HL-60 (cell line): ENCODE measurements around the gene HINT1.

Experiments used
- GABPA ChIP-seq: IDR thresholded peaks from 2 replicates; pipeline ENCODE4 v1.6.1; 2012; ENCODE audit warnings: low read depth
- POLR2AphosphoS5 ChIP-seq: IDR thresholded peaks from 2 replicates; pipeline ENCODE4 v1.6.1; 2012; ENCODE audit warnings: low read depth
- TF ChIP-seq, protein P1 (sequence below): IDR thresholded peaks from one replicate; pipeline ENCODE4 v1.5.1; 2011; ENCODE audit warnings: low read length, control low read depth, inconsistent platforms; ENCODE audit not compliant: insufficient read depth
- TF ChIP-seq, protein P2 (sequence below): IDR thresholded peaks from 2 replicates; pipeline ENCODE4 v1.6.1; 2012; ENCODE audit warnings: low read depth; ENCODE audit not compliant: insufficient replicate concordance

DNA sequence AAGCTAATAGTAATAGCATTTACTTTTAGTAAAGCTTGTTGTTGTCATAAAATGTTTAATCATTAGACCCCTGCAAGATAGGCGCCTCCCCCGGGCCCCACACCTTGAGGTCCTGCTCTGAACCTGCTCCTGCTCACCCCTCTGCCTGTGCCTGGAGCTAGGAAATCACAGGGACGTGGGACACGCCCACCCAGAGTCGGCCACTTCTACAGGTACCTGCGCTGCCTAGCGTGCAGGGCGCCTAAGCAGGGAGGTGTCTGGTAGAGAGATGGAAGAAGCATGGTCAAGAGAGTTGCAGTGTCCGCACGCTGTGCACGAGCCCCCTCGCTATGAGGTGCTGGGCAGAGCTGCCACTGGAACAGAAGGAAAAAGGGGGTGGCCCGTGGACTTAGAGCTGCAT lies 52.6 kb downstream of the HINT1 start:
- TF ChIP-seq, protein P1, sequence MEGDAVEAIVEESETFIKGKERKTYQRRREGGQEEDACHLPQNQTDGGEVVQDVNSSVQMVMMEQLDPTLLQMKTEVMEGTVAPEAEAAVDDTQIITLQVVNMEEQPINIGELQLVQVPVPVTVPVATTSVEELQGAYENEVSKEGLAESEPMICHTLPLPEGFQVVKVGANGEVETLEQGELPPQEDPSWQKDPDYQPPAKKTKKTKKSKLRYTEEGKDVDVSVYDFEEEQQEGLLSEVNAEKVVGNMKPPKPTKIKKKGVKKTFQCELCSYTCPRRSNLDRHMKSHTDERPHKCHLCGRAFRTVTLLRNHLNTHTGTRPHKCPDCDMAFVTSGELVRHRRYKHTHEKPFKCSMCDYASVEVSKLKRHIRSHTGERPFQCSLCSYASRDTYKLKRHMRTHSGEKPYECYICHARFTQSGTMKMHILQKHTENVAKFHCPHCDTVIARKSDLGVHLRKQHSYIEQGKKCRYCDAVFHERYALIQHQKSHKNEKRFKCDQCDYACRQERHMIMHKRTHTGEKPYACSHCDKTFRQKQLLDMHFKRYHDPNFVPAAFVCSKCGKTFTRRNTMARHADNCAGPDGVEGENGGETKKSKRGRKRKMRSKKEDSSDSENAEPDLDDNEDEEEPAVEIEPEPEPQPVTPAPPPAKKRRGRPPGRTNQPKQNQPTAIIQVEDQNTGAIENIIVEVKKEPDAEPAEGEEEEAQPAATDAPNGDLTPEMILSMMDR, result no peak
- TF ChIP-seq, protein P2, sequence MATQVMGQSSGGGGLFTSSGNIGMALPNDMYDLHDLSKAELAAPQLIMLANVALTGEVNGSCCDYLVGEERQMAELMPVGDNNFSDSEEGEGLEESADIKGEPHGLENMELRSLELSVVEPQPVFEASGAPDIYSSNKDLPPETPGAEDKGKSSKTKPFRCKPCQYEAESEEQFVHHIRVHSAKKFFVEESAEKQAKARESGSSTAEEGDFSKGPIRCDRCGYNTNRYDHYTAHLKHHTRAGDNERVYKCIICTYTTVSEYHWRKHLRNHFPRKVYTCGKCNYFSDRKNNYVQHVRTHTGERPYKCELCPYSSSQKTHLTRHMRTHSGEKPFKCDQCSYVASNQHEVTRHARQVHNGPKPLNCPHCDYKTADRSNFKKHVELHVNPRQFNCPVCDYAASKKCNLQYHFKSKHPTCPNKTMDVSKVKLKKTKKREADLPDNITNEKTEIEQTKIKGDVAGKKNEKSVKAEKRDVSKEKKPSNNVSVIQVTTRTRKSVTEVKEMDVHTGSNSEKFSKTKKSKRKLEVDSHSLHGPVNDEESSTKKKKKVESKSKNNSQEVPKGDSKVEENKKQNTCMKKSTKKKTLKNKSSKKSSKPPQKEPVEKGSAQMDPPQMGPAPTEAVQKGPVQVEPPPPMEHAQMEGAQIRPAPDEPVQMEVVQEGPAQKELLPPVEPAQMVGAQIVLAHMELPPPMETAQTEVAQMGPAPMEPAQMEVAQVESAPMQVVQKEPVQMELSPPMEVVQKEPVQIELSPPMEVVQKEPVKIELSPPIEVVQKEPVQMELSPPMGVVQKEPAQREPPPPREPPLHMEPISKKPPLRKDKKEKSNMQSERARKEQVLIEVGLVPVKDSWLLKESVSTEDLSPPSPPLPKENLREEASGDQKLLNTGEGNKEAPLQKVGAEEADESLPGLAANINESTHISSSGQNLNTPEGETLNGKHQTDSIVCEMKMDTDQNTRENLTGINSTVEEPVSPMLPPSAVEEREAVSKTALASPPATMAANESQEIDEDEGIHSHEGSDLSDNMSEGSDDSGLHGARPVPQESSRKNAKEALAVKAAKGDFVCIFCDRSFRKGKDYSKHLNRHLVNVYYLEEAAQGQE, result no peak
- TF ChIP-seq POLR2AphosphoS5, result no peak
- TF ChIP-seq GABPA, result no peak
